Ascending aorta (tissue), 2 donors: Measurements from ENCODE around the gene SSTR3. TPM values are rescaled to one million over a fixed set of nuclear protein-coding genes. Genes with fewer than 3 reads are reported as not detected.

Source experiments
- DNase-seq, 2 donors: peaks; one replicate each; pipeline ENCODE4 v3.0.0-alpha.2; 2019; ENCODE audit warnings: low spot score in 2 of 2
- H3K27ac ChIP-seq, 2 donors: fragments of 200-600 bp; sonication (generic); one replicate each; pipeline ENCODE4 v1.5.1; 2016 to 2017; ENCODE audit warnings: mild to moderate bottlenecking in 1 of 2
- H3K27me3 ChIP-seq: fragments of 200-600 bp; sonication (generic); one replicate; pipeline ENCODE4 v1.5.1; 2017
- H3K36me3 ChIP-seq, 2 donors: fragments of 200-600 bp; sonication (generic); one replicate each; pipeline ENCODE4 v1.5.1; 2016
- H3K4me1 ChIP-seq, 2 donors: fragments of 200-600 bp; sonication (generic); one replicate each; pipeline ENCODE4 v1.5.1; 2016 to 2017; ENCODE audit warnings: mild to moderate bottlenecking in 1 of 2
- H3K4me3 ChIP-seq, 2 donors: fragments of 200-600 bp; sonication (generic); one replicate each; pipeline ENCODE4 v1.5.1; 2016 to 2017; ENCODE audit warnings: mild to moderate bottlenecking in 1 of 2
- H3K9me3 ChIP-seq, 2 donors: fragments of 200-600 bp; sonication (generic); one replicate each; pipeline ENCODE4 v1.5.1; 2016
- CTCF ChIP-seq, 3 experiments: fragments of 200-600 bp in 2 of 3; fragments of 450-650 bp in 1 of 3; sonication (generic) in 2 of 3; IDR thresholded peaks; one replicate each; pipeline ENCODE4 v1.5.1; 2016 to 2019; ENCODE audit warnings: antibody characterized with exemption in 3 of 3, mild to moderate bottlenecking in 1 of 3, moderate library complexity in 1 of 3
- intact Hi-C: fragments of 100-400 bp; cut with DNase I; formaldehyde crosslinking; loops from one replicate; pipeline ENCODE4 v1.15.1; 2023
- total RNA-seq: library from RNA; depleted of rRNA; stranded (reverse); fragments of >200 nt; gene quantifications from one replicate; pipeline ENCODE4 v1.1.0, GENCODE V29; 2016

Gene SSTR3
- total RNA-seq, 1 donor from 2014 or later: not detected

- H3K4me3 ChIP-seq: no peak overlapping the region
- H3K9me3 ChIP-seq: no peaks in the 10 kb centered on the region
- intact Hi-C loops: no loop called here
- H3K27ac ChIP-seq: no peak overlapping the region
- no peaks in the 10 kb centered on the region for H3K36me3 ChIP-seq
- H3K4me1 ChIP-seq: no peaks in the 10 kb centered on the region
- no peak for TF ChIP-seq CTCF (IDR thresholded peaks at IDR 0.05)
- no peak for DNase-seq
- H3K27me3 ChIP-seq: no peaks in the 10 kb centered on the region
These were observed 18.6 kb upstream of the SSTR3 start for GRCh38 chr22:37230673-37231405.

GRCh38 chr22:37229805-37230672, 17.8 kb upstream of the SSTR3 start:
- intact Hi-C loops: no loop called here
- DNase-seq: peak; percentile 40 to 74
- H3K9me3 ChIP-seq: no peaks in the 10 kb centered on the region
- H3K4me1 ChIP-seq: no peaks in the 10 kb centered on the region
- no peak overlapping the region for H3K27ac ChIP-seq
- H3K4me3 ChIP-seq: no peak overlapping the region
- no peaks in the 10 kb centered on the region for H3K27me3 ChIP-seq
- no peaks in the 10 kb centered on the region for H3K36me3 ChIP-seq
- no peak for TF ChIP-seq CTCF (IDR thresholded peaks at IDR 0.05)

DNA sequence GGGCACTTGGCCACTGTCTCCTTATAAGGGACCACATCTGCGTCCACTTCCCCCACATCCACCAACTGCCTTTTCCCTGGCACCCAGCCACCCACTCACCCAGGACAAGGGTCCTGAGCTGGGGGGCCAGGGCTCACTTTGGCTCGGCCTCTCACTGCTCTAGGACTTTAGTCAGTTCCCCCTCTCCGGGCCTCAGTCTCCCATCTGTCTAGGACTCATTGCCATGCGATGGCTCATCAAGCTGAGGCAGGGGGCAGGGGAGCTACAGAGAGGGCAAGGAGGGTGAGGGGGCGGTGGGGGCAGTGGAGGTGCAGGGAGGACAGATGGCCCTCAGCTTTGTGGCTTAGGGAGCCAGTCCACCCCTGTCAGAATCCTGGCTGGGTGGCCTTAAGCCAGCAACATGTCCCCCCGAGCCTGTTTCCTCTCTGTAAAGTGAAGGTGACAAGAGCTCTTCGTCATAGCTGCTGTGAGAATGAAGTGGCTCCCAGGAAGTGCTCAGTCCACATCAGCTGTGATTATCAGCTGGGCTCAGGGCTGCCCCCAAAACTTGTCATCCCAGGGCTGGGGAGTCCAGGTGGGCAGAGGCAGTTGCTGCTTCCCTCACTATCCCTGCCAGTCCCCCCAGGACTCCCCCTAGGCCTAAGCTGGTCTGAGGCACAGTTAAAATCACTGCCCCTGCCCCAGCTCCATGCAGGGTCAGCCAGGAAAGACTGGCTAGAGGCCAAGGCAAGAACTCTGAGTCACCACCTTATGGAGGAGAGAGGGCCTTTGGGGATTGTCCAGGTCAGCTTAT, 16.9 kb upstream of the SSTR3 start:
- Histone ChIP-seq H3K4me1 (no peaks in the 10 kb centered on the region), H3K4me3 (no peak overlapping the region), H3K27ac (no peak overlapping the region), H3K9me3 (no peaks in the 10 kb centered on the region), H3K36me3 (no peaks in the 10 kb centered on the region), H3K27me3 (no peaks in the 10 kb centered on the region)
- intact Hi-C loops: no loop called here
- DNase-seq: no peak
- no peak for TF ChIP-seq CTCF (IDR thresholded peaks at IDR 0.05)

DNA sequence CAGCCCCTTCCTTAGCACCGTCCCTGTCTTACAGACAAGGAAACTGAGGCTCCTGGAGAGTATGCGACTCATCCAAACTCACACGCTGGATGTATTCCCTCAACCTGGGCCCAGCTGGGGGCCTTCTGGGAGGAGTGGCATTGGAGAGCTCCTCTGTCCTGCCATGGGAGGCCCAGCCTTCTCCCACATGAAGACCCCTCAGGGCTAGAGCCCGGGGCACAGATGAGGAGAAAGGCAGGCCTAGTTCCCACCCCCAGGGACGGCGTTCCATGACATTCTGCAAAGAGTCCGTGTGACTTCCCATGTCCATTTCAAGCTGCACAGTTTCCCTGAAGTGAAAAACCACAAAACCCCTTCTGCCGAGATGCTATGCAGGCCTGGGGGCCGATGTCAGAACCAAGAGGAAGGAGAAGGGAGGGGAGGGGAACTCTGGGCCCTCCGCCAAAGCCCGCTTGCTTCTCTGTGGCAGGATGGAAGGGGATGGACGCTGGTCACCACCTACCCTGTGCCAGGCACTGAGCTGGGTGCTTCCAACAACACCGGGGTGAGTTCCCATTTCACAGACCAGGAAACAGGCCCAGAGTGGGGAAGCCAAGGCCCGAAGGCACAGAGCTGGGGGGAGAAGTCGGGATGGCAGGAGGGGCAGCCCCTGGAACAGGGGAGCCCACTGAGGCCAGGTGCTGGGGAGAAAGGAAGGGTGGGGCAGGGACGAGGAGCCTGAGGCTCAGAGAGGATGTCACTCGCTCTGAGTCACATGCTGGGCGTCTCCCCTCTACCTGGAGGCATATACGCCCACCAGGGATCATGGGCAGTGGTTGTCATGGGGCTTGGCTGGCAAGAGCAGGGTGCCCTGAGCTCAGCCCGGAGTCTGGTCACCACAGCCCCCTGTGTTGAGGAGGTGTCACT, 16.1 kb upstream of the SSTR3 start:
- intact Hi-C loops: no loop called here
- Histone ChIP-seq H3K27ac (no peak overlapping the region), H3K36me3 (no peaks in the 10 kb centered on the region), H3K27me3 (no peaks in the 10 kb centered on the region), H3K4me1 (no peaks in the 10 kb centered on the region), H3K9me3 (no peaks in the 10 kb centered on the region), H3K4me3 (no peak overlapping the region)
- no peak for DNase-seq
- TF ChIP-seq CTCF (IDR thresholded peaks at IDR 0.05): no peak

- H3K27me3 ChIP-seq: no peaks in the 10 kb centered on the region
- H3K4me1 ChIP-seq: no peaks in the 10 kb centered on the region
- H3K36me3 ChIP-seq: no peaks in the 10 kb centered on the region
- no peak for DNase-seq
- no peaks in the 10 kb centered on the region for H3K9me3 ChIP-seq
- intact Hi-C loops: no loop called here
- no peak for TF ChIP-seq CTCF (IDR thresholded peaks at IDR 0.05)
- H3K27ac ChIP-seq: no peak overlapping the region
- no peak overlapping the region for H3K4me3 ChIP-seq
These were observed 14.2 kb upstream of the SSTR3 start for GRCh38 chr22:37226514-37226913.
